HTERT RPE-1 (cell line): ENCODE measurements around the gene STAB2.

Experiments used
- in situ Hi-C: fragments of 300-500 bp; cut with MboI; formaldehyde crosslinking; loops from 4 replicates; pipeline ENCODE4 v1.14.3; 2020; ENCODE audit warnings: low sequenced_read_pairs

STAB2 gene

GRCh38 chr12:103578926-103579325, 8.1 kb upstream of the STAB2 start:
- in situ Hi-C loops: no loop called here

- in situ Hi-C loops: no loop called here
These were observed 7.0 kb upstream of the STAB2 start for GRCh38 chr12:103580026-103580425.

GRCh38 chr12:103583008-103583407, 4.1 kb upstream of the STAB2 start:
- in situ Hi-C loops: no loop called here

GRCh38 chr12:103586132-103586531, 941 bp upstream of the STAB2 start:
- in situ Hi-C loops: no loop called here

- in situ Hi-C loops: no loop called here
These were observed 1.6 kb downstream of the STAB2 start for GRCh38 chr12:103588680-103589079.

- in situ Hi-C loops: no loop called here
These were observed 2.4 kb downstream of the STAB2 start for GRCh38 chr12:103589517-103589916.

GRCh38 chr12:103590271-103590670, 3.2 kb downstream of the STAB2 start:
- in situ Hi-C loops: no loop called here

- in situ Hi-C loops: no loop called here
These were observed 9.9 kb downstream of the STAB2 start for GRCh38 chr12:103596981-103597380.

GRCh38 chr12:103599274-103599673, 12.2 kb downstream of the STAB2 start:
- in situ Hi-C loops: no loop called here

- in situ Hi-C loops: no loop called here
These were observed 14.1 kb downstream of the STAB2 start for GRCh38 chr12:103600967-103601728.

GRCh38 chr12:103620395-103620794, 33.3 kb downstream of the STAB2 start:
- in situ Hi-C loops: no loop called here

- in situ Hi-C loops: no loop called here
These were observed 36.6 kb downstream of the STAB2 start for GRCh38 chr12:103623716-103624115.

GRCh38 chr12:103626498-103626897, 39.4 kb downstream of the STAB2 start:
- in situ Hi-C loops: no loop called here

- in situ Hi-C loops: no loop called here
These were observed 40.2 kb downstream of the STAB2 start for GRCh38 chr12:103627189-103627855.

GRCh38 chr12:103632554-103633216, 45.6 kb downstream of the STAB2 start:
- in situ Hi-C loops: no loop called here

GRCh38 chr12:103634732-103635131, 47.7 kb downstream of the STAB2 start:
- in situ Hi-C loops: no loop called here

- in situ Hi-C loops: no loop called here
These were observed 48.3 kb downstream of the STAB2 start for GRCh38 chr12:103635419-103635818.

GRCh38 chr12:103637021-103637420, 49.9 kb downstream of the STAB2 start:
- in situ Hi-C loops: no loop called here

- in situ Hi-C loops: no loop called here
These were observed 50.4 kb downstream of the STAB2 start for GRCh38 chr12:103637429-103637828.

GRCh38 chr12:103639983-103640382, 52.9 kb downstream of the STAB2 start:
- in situ Hi-C loops: no loop called here

GRCh38 chr12:103640410-103640809, 53.3 kb downstream of the STAB2 start:
- in situ Hi-C loops: no loop called here

GRCh38 chr12:103640831-103641230, 53.8 kb downstream of the STAB2 start:
- in situ Hi-C loops: no loop called here
